ENCODE results near the gene PHF21A.
"Not testable (repeated sequence)": the region's sequence is repeated elsewhere in the genome, so short reads cannot be mapped to it uniquely, and the experiment has no call there.

The PHF21A gene

DNA sequence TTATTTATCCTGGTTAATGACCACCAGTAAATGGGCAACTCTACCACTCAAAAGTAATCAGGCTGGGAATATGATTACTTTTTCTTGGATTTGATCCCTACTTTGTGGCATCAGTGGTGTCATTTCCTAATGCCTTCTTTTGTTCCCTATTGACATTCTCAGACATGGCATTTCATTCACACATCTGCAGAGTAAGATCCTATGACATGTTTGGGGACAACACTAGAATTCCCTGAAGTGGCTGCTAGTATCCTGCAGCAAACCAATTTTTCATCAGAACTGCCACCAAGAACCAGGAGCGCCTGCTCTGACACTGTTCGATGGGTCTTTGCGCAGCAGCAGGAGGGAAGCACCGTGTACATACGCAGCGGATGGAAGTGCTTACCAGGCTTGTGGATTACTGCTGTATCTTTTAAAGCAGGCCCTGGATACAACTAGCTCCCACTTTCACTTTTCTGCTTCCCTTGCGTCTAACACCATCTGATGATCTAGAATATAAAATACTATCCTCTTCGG lies 101.1 kb downstream of the PHF21A start:
- no peak for DNase-seq

- no peak for DNase-seq
These were observed 102.6 kb downstream of the PHF21A start for GRCh38 chr11:46018651-46019050.

DNA sequence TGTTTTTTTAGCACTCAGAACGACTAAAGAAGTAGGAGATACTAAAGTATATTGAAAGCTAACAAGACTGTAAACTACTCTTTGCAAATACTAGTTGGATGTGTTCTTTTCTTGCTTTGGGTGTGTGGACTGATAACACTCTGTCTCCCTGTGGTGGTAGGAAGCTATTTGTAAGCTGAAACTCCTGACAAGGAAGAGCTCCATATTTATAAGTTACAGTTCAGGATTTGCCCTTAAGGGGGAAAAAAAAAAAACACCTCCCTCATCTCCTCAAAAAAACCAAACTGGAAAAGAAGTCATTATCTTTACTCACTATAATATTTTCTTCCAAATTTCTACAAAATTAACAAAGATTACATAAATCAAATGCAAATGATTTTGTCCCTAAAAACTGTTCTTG lies 103.9 kb downstream of the PHF21A start:
- no peak for DNase-seq

DNA sequence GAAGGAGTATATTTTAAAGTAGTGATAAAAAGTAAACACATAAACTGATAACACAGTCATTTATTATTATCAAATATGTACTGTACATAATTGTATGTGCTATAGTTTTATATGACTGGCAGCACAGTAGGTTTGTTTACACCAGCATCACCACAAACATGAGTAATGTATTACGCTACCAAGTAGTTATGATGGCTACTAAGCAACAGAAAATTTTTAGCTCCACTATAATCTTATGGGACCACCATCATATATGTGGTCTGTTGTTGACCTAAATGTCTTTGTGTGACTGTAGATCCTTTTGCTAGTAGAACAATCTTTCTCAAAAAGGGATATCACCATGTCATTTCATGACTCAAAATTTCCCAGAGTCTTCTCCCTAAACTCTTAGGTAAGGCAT lies 105.3 kb downstream of the PHF21A start:
- DNase-seq: no peak

- not testable (repeated sequence) for DNase-seq
These were observed 107.1 kb downstream of the PHF21A start for GRCh38 chr11:46014168-46014567.

DNA sequence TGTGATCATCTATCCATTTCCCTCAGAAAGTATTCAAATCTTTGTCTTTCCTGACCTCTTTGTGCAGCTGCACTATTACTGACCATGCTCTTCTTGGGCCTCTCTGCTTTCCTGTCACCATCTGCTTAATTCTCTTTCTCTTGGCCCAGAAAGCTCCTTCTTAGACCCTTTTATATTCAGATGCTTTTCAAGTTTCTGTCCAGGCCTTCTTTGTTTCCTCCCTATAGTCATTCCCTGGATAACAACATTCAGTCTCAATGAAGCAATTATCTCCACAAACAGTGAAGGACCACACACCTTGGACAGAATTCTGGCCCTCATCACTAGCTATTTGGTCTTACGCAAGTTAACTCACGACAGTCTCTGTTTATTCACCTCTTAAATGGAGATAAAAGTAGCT lies 109.1 kb downstream of the PHF21A start:
- no peak for DNase-seq

- no peak for DNase-seq
These were observed 111.2 kb downstream of the PHF21A start for GRCh38 chr11:46010100-46010499.

GRCh38 chr11:46009647-46010046 lies 111.6 kb downstream of the PHF21A start:
- no peak for DNase-seq

GRCh38 chr11:46006418-46007070 lies 114.7 kb downstream of the PHF21A start:
- DNase-seq: peak in 1 of 2 donors; percentile 82

DNA sequence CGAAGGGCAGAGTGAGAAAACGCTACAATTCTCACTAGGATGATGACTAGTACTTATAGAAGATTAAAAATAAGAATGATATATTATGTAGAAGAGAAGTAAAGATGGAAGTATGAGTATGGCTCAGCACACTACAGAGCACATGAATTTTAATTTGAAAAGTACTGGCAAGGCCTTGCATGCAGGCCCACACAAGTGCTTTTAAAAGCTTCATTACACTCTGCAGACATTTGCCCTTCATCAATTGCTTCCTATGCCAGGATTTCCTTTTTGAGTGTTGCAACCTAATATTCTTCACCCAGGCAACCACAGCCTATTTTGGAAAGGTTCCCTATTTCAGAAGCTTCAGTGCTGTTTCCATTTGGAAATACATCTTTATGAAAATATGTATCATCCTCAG lies 117.7 kb downstream of the PHF21A start:
- peak in 1 of 2 donors; percentile 63 for DNase-seq

- DNase-seq: no peak
These were observed 119.1 kb downstream of the PHF21A start for GRCh38 chr11:46002189-46002588.

DNA sequence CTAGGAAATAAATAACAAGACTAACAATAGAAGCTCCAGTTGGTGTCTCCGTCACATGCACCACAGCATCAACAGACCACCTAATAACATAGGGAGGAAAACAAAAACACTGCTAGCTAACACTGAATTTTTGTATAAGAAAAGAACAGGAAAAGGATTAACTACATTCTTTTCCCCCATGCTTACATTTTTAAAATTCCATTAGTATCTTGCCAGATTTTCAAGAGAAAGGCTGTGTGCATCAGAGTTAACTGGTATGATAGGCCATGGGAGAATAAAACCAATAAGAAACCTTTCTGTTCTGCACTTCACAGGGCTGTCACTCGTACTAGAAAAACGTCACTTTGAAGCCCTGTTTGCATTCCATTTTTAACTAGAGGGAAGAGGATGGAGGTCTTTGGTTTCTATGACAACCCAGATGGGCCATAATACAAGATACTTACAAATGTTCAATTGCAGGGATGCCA lies 119.8 kb downstream of the PHF21A start:
- no peak for DNase-seq

DNA sequence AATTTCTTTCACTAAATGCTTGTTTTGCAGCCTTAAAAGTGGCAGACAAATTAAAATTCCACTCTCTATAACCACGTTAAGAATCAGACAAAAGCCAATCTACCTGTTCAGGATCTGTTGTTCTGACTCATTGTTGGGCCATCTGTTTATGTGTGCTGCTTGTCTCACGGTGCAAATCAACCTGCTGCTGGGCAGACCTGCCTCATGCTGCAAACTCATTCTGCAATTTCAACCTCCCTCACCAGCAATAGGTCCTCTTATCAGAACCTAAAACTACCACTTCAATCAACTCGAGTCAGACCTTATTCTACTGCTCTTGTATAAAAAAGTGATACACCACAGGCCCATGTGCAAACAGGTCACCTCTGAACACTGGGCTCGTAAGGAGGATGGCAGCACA lies 123.7 kb downstream of the PHF21A start:
- DNase-seq: no peak

- no peak for DNase-seq
These were observed 125.9 kb downstream of the PHF21A start for GRCh38 chr11:45995342-45995734.

GRCh38 chr11:45994371-45995341 lies 126.6 kb downstream of the PHF21A start:
- no peak for DNase-seq

DNA sequence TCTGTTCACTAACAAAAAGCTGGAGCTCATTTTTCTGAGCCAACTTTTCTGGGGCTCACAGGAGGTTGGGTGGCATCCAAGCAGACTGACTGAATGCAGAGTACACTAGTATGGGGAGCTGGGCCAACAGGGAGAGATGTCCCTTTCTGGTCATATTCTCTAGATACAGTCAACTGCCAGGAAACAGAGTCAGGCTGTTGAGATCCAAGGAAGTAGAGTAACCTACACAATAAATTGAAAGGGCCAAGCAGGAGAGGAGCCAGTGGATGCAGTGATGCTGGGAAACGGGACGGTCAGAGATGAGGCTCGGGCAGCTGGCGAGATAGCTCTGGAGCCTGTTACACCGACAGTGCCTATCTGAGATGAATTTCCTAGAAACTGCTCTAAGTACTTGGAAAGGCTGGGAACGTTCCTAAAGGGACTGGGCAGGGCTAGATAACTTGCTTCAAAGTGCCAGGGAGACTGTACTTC lies 127.7 kb downstream of the PHF21A start:
- peak; percentile 81 to 83 for DNase-seq

DNA sequence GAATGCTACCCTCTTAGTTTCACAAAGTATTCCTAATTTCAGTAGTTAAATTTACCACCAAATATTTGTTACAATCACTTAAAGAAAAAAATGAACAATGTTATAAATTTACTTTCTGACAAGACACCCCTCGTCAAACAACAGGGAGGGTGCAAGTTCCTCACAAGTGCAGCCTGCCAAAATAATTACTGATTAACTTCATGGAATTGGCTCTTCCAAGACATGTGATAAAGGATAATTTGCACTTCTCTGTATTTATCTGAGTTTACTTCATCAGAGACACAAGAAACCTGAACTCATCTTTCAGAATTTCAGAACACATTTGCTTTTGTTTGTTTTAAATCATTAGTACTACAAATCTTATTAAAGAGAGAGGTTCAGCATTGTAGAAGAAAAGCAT lies 132.3 kb downstream of the PHF21A start:
- DNase-seq: no peak

- no peak for DNase-seq
These were observed 136.0 kb downstream of the PHF21A start for GRCh38 chr11:45985212-45985611.

- DNase-seq: no peak
These were observed 137.1 kb downstream of the PHF21A start for GRCh38 chr11:45984192-45984591.

GRCh38 chr11:45983471-45983845 lies 137.8 kb downstream of the PHF21A start:
- no peak for DNase-seq

DNA sequence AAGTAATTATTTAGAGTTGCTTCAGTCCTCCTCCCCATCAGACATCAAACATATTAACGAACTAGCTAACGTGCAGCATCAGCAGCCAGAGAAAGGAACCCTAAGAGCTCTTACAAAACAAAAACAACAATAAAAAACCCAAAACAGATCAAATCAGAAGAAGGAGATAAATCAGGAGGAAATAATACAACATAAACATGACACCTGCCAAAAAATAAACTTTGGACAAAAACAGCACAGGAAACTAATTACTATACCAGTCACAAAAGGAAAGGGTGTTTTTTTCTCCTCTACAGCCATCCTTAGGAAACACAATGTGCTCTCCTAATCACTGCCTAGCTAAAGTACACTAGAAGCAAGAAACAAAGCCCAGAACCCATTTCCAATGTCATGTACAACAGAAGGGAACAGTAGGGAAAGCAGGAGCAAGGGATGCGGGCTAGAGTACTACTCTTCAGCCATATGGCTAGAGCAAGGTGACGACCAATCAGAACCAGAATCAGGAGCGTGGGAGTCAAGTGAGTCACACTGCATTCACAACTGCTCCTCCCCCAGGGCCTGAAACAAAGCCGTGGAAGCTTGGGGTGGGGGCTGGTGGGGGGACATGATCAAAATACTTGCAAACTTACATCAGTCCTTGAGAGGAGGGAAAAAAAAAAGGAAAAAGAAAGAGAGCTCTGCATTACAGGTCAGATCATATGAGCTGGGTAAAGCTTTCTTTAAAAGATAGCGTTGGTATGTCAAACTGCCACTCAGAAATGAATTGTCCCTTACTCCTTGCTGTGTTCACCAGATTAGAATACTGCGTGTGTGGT lies 138.4 kb downstream of the PHF21A start:
- peak in 1 of 2 donors; percentile 28 for DNase-seq

- DNase-seq: not testable (repeated sequence)
These were observed 139.4 kb downstream of the PHF21A start for GRCh38 chr11:45981826-45982225.

- DNase-seq: no peak
These were observed 146.4 kb downstream of the PHF21A start for GRCh38 chr11:45974806-45975205.

All from hippocampal formation (tissue), 2 donors.